Liver (tissue), 2 donors: ENCODE data around the gene PHF2.

ENCODE experiments used
- GABPA ChIP-seq, 2 donors: IDR thresholded peaks in 1 of 2; conservative IDR thresholded peaks in 1 of 2; 2 replicates each; pipeline ENCODE4 v1.6.1; 2016; ENCODE audit warnings: antibody characterized with exemption in 2 of 2, mild to moderate bottlenecking in 1 of 2, moderate library complexity in 1 of 2
- YY1 ChIP-seq: IDR thresholded peaks from 2 replicates; pipeline ENCODE4 v1.6.1; 2016; ENCODE audit warnings: antibody characterized with exemption, mild to moderate bottlenecking
- TF ChIP-seq, protein P1 (sequence below): IDR thresholded peaks from 2 replicates; pipeline ENCODE4 v1.6.1; 2016; ENCODE audit warnings: antibody characterized with exemption, mild to moderate bottlenecking
- donor health status: healthy.

GRCh38 chr9:93673839-93674334, 97.5 kb downstream of the PHF2 start:
- TF ChIP-seq, protein P1, sequence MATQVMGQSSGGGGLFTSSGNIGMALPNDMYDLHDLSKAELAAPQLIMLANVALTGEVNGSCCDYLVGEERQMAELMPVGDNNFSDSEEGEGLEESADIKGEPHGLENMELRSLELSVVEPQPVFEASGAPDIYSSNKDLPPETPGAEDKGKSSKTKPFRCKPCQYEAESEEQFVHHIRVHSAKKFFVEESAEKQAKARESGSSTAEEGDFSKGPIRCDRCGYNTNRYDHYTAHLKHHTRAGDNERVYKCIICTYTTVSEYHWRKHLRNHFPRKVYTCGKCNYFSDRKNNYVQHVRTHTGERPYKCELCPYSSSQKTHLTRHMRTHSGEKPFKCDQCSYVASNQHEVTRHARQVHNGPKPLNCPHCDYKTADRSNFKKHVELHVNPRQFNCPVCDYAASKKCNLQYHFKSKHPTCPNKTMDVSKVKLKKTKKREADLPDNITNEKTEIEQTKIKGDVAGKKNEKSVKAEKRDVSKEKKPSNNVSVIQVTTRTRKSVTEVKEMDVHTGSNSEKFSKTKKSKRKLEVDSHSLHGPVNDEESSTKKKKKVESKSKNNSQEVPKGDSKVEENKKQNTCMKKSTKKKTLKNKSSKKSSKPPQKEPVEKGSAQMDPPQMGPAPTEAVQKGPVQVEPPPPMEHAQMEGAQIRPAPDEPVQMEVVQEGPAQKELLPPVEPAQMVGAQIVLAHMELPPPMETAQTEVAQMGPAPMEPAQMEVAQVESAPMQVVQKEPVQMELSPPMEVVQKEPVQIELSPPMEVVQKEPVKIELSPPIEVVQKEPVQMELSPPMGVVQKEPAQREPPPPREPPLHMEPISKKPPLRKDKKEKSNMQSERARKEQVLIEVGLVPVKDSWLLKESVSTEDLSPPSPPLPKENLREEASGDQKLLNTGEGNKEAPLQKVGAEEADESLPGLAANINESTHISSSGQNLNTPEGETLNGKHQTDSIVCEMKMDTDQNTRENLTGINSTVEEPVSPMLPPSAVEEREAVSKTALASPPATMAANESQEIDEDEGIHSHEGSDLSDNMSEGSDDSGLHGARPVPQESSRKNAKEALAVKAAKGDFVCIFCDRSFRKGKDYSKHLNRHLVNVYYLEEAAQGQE = no peak
- TF ChIP-seq GABPA (IDR thresholded peaks at IDR 0.05 in 1 of 2, conservative IDR thresholded peaks at IDR 0.05 in 1 of 2) (no peak), YY1 (no peak)
